Right atrium auricular region (tissue), 2 donors: ENCODE results near the gene BST1. TPM values are rescaled to one million over a fixed set of nuclear protein-coding genes. Genes with fewer than 3 reads are reported as not detected.

Experiments
- DNase-seq: peaks from one replicate; pipeline ENCODE4 v3.0.0-alpha.2; 2019; ENCODE audit warnings: low spot score
- H3K27ac ChIP-seq, 2 donors: fragments of 200-600 bp; sonication (generic); 1 replicate in 1 of 2; 2 replicates in 1 of 2; pipeline ENCODE4 v1.5.1; 2016 to 2019
- H3K27me3 ChIP-seq, 2 donors: fragments of 200-600 bp; sonication (generic); one replicate each; pipeline versions ENCODE4 v1.5.1 to v1.6.0; 2017 to 2019
- H3K36me3 ChIP-seq: fragments of 200-600 bp; sonication (generic); one replicate; pipeline ENCODE4 v1.5.1; 2016
- H3K4me1 ChIP-seq, 2 donors: fragments of 200-600 bp; sonication (generic); one replicate each; pipeline versions ENCODE4 v1.5.1 to v1.6.0; 2017 to 2019
- H3K4me3 ChIP-seq, 2 donors: fragments of 200-600 bp; sonication (generic); 1 replicate in 1 of 2; 2 replicates in 1 of 2; pipeline ENCODE4 v1.5.1; 2017 to 2019; ENCODE audit warnings: mild to moderate bottlenecking in 1 of 2, moderate library complexity in 1 of 2
- H3K9me3 ChIP-seq, 2 donors: fragments of 200-600 bp; sonication (generic); one replicate each; pipeline ENCODE4 v1.5.1; 2019
- CTCF ChIP-seq, 2 donors: fragments of 200-600 bp; sonication (generic); IDR thresholded peaks; one replicate each; pipeline ENCODE4 v1.5.1; 2019; ENCODE audit warnings: antibody characterized with exemption in 2 of 2
- total RNA-seq, 2 donors: library from RNA; depleted of rRNA; stranded (reverse); fragments of >200 nt; gene quantifications; one replicate each; pipeline ENCODE4 v1.1.0, GENCODE V29; 2016

The BST1 gene
- total RNA-seq, 2 donors from 2014 or later: 9.5 to 10.2 TPM

- Histone ChIP-seq H3K4me3 (peak overlapping the region; percentile 84 to 87), H3K27ac (peak overlapping the region; percentile 99 to 100), H3K4me1 (peaks cover 0 to 38% of the 10 kb centered on the region in 2 donors), H3K27me3 (no peaks in the 10 kb centered on the region), H3K9me3 (no peaks in the 10 kb centered on the region), H3K36me3 (no peaks in the 10 kb centered on the region)
- TF ChIP-seq CTCF (IDR thresholded peaks at IDR 0.05): no peak
- no peak for DNase-seq
Measured at GRCh38 chr4:15656038-15656470, 46.8 kb upstream of the BST1 start.

GRCh38 chr4:15657366-15657765 is 45.5 kb upstream of the BST1 start:
- peaks cover 0 to 25% of the 10 kb centered on the region in 2 donors for H3K4me1 ChIP-seq
- H3K4me3 ChIP-seq: no peak overlapping the region
- no peak for TF ChIP-seq CTCF (IDR thresholded peaks at IDR 0.05)
- no peak for DNase-seq
- no peaks in the 10 kb centered on the region for H3K36me3 ChIP-seq
- H3K27me3 ChIP-seq: no peaks in the 10 kb centered on the region
- H3K27ac ChIP-seq: no peak overlapping the region
- no peaks in the 10 kb centered on the region for H3K9me3 ChIP-seq

- H3K4me3 ChIP-seq: no peak overlapping the region
Measured at GRCh38 chr4:15658136-15658770, 44.6 kb upstream of the BST1 start.

GRCh38 chr4:15658781-15659180 is 44.1 kb upstream of the BST1 start:
- no peaks in the 10 kb centered on the region for H3K36me3 ChIP-seq
- H3K27ac ChIP-seq: no peak overlapping the region
- H3K4me1 ChIP-seq: peaks cover 0 to 11% of the 10 kb centered on the region in 2 donors
- no peak for TF ChIP-seq CTCF (IDR thresholded peaks at IDR 0.05)
- no peaks in the 10 kb centered on the region for H3K9me3 ChIP-seq
- no peak overlapping the region for H3K4me3 ChIP-seq
- H3K27me3 ChIP-seq: no peaks in the 10 kb centered on the region
- DNase-seq: no peak

More at GRCh38 chr4:15658136-15658770, 44.6 kb upstream of the BST1 start:
- no peaks in the 10 kb centered on the region for H3K9me3 ChIP-seq
- H3K27ac ChIP-seq: no peak overlapping the region
- peaks cover 0 to 16% of the 10 kb centered on the region in 2 donors for H3K4me1 ChIP-seq
- no peak for TF ChIP-seq CTCF (IDR thresholded peaks at IDR 0.05)
- no peaks in the 10 kb centered on the region for H3K27me3 ChIP-seq
- no peak for DNase-seq
- H3K36me3 ChIP-seq: no peaks in the 10 kb centered on the region

GRCh38 chr4:15659768-15660570 is 42.9 kb upstream of the BST1 start:
- TF ChIP-seq CTCF (IDR thresholded peaks at IDR 0.05): no peak
- DNase-seq: no peak
- Histone ChIP-seq H3K9me3 (no peaks in the 10 kb centered on the region), H3K27me3 (no peaks in the 10 kb centered on the region), H3K4me3 (no peak overlapping the region), H3K27ac (peak overlapping the region in 1 of 2 donors; percentile 8), H3K4me1 (peaks cover 0 to 8% of the 10 kb centered on the region in 2 donors), H3K36me3 (no peaks in the 10 kb centered on the region)
